ENCODE measurements around the gene XIRP1. TPM values are rescaled to one million over a fixed set of nuclear protein-coding genes. Genes with fewer than 3 reads are reported as not detected.

Gene XIRP1
- total RNA-seq, 1 experiment from 2014 or later: 0.59 TPM

- no peak for DNase-seq (ENCODE audit: low read depth)
Observed at GRCh38 chr3:39210078-39210477, 17.7 kb upstream of the XIRP1 start.

GRCh38 chr3:39209329-39209970 is 17.1 kb upstream of the XIRP1 start:
- no peak for DNase-seq (ENCODE audit: low read depth)

GRCh38 chr3:39208463-39209055 is 16.2 kb upstream of the XIRP1 start:
- DNase-seq (ENCODE audit: low read depth): peak; percentile 57

GRCh38 chr3:39207361-39208186 is 15.2 kb upstream of the XIRP1 start:
- no peak for DNase-seq (ENCODE audit: low read depth)

- DNase-seq (ENCODE audit: low read depth): no peak
Observed at GRCh38 chr3:39205919-39206516, 13.6 kb upstream of the XIRP1 start.

GRCh38 chr3:39205131-39205530 is 12.7 kb upstream of the XIRP1 start:
- peak; percentile 21 for DNase-seq (ENCODE audit: low read depth)

- no peak for DNase-seq (ENCODE audit: low read depth)
Observed at GRCh38 chr3:39203860-39204259, 11.5 kb upstream of the XIRP1 start.

GRCh38 chr3:39203402-39203801 is 11.0 kb upstream of the XIRP1 start:
- no peak for DNase-seq (ENCODE audit: low read depth)

GRCh38 chr3:39202094-39202493 is 9.7 kb upstream of the XIRP1 start:
- DNase-seq (ENCODE audit: low read depth): no peak

GRCh38 chr3:39196671-39197356 is 4.4 kb upstream of the XIRP1 start:
- DNase-seq (ENCODE audit: low read depth): peak; percentile 38

- no peak for DNase-seq (ENCODE audit: low read depth)
Observed at GRCh38 chr3:39196034-39196433, 3.6 kb upstream of the XIRP1 start.

GRCh38 chr3:39193391-39193790 is 996 bp upstream of the XIRP1 start:
- DNase-seq (ENCODE audit: low read depth): peak; percentile 76

GRCh38 chr3:39191773-39192172 is 622 bp downstream of the XIRP1 start:
- DNase-seq (ENCODE audit: low read depth): no peak

- DNase-seq (ENCODE audit: low read depth): peak; percentile 27
Observed at GRCh38 chr3:39191111-39191510, 1.3 kb downstream of the XIRP1 start.

- DNase-seq (ENCODE audit: low read depth): no peak
Observed at GRCh38 chr3:39190281-39191025, 1.9 kb downstream of the XIRP1 start.

GRCh38 chr3:39189959-39190269 is 2.5 kb downstream of the XIRP1 start:
- DNase-seq (ENCODE audit: low read depth): peak; percentile 65

GRCh38 chr3:39189150-39189958 is 3.0 kb downstream of the XIRP1 start:
- DNase-seq (ENCODE audit: low read depth): no peak

GRCh38 chr3:39188271-39189149 is 3.9 kb downstream of the XIRP1 start:
- no peak for DNase-seq (ENCODE audit: low read depth)

GRCh38 chr3:39187372-39188155 is 4.8 kb downstream of the XIRP1 start:
- no peak for DNase-seq (ENCODE audit: low read depth)
